ENCODE measurements around the gene TMEM176A.
A peak's percentile ranks its signal among the peaks of the same experiment; 100 is the strongest.
"Not testable (repeated sequence)": the region's sequence is repeated elsewhere in the genome, so short reads cannot be mapped to it uniquely, and the experiment has no call there.

Gene TMEM176A

GRCh38 chr7:150769768-150770167 is 30.8 kb upstream of the TMEM176A start (continued):
- TF ChIP-seq, protein P1, sequence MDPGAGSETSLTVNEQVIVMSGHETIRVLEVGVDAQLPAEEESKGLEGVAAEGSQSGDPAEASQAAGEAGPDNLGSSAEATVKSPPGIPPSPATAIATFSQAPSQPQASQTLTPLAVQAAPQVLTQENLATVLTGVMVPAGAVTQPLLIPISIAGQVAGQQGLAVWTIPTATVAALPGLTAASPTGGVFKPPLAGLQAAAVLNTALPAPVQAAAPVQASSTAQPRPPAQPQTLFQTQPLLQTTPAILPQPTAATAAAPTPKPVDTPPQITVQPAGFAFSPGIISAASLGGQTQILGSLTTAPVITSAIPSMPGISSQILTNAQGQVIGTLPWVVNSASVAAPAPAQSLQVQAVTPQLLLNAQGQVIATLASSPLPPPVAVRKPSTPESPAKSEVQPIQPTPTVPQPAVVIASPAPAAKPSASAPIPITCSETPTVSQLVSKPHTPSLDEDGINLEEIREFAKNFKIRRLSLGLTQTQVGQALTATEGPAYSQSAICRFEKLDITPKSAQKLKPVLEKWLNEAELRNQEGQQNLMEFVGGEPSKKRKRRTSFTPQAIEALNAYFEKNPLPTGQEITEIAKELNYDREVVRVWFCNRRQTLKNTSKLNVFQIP (CRISPR knock-in tag; IDR thresholded peaks at IDR 0.05; ENCODE audit: borderline replicate concordance, low read depth), result no peak
- TF ChIP-seq TOX (CRISPR knock-in tag; IDR thresholded peaks at IDR 0.05; ENCODE audit: borderline replicate concordance), result no peak
- TF ChIP-seq GLIS3 (CRISPR knock-in tag; IDR thresholded peaks at IDR 0.05), result no peak
- TF ChIP-seq, protein P2, sequence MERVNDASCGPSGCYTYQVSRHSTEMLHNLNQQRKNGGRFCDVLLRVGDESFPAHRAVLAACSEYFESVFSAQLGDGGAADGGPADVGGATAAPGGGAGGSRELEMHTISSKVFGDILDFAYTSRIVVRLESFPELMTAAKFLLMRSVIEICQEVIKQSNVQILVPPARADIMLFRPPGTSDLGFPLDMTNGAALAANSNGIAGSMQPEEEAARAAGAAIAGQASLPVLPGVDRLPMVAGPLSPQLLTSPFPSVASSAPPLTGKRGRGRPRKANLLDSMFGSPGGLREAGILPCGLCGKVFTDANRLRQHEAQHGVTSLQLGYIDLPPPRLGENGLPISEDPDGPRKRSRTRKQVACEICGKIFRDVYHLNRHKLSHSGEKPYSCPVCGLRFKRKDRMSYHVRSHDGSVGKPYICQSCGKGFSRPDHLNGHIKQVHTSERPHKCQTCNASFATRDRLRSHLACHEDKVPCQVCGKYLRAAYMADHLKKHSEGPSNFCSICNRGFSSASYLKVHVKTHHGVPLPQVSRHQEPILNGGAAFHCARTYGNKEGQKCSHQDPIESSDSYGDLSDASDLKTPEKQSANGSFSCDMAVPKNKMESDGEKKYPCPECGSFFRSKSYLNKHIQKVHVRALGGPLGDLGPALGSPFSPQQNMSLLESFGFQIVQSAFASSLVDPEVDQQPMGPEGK (CRISPR knock-in tag; IDR thresholded peaks at IDR 0.05; ENCODE audit: borderline replicate concordance), result no peak
- no peak for TF ChIP-seq TCF4 (CRISPR knock-in tag; IDR thresholded peaks at IDR 0.05; ENCODE audit: borderline replicate concordance)

- ATAC-seq, result not testable (repeated sequence)
Measured at GRCh38 chr7:150774131-150774530, 26.4 kb upstream of the TMEM176A start.

- TF ChIP-seq CSDC2 (CRISPR knock-in tag; IDR thresholded peaks at IDR 0.05), result no peak
- no peak for TF ChIP-seq ISL1 (CRISPR knock-in tag; IDR thresholded peaks at IDR 0.05)
- no peak for TF ChIP-seq SNAI2 (CRISPR knock-in tag; IDR thresholded peaks at IDR 0.05)
- no peak for TF ChIP-seq TCF4 (CRISPR knock-in tag; IDR thresholded peaks at IDR 0.05; ENCODE audit: borderline replicate concordance)
- TF ChIP-seq GLIS3 (CRISPR knock-in tag; IDR thresholded peaks at IDR 0.05), result no peak
- TF ChIP-seq, protein P1 (CRISPR knock-in tag; IDR thresholded peaks at IDR 0.05; ENCODE audit: borderline replicate concordance, low read depth), result no peak
- ATAC-seq, result peak; percentile 19
Measured at GRCh38 chr7:150778014-150778737, 22.4 kb upstream of the TMEM176A start.

GRCh38 chr7:150778738-150779301 is 21.7 kb upstream of the TMEM176A start:
- TF ChIP-seq ESRRG (CRISPR knock-in tag; IDR thresholded peaks at IDR 0.05) (no peak), TCF4 (CRISPR knock-in tag; IDR thresholded peaks at IDR 0.05; ENCODE audit: borderline replicate concordance) (no peak), TOX (CRISPR knock-in tag; IDR thresholded peaks at IDR 0.05; ENCODE audit: borderline replicate concordance) (no peak), CSRNP3 (CRISPR knock-in tag; IDR thresholded peaks at IDR 0.05) (no peak), ISL1 (CRISPR knock-in tag; IDR thresholded peaks at IDR 0.05) (no peak), RARB (CRISPR knock-in tag; IDR thresholded peaks at IDR 0.05) (no peak), ZNF70 (CRISPR knock-in tag; IDR thresholded peaks at IDR 0.05) (no peak), SNAI2 (CRISPR knock-in tag; IDR thresholded peaks at IDR 0.05) (no peak), OSR1 (CRISPR knock-in tag; IDR thresholded peaks at IDR 0.05) (no peak)
- TF ChIP-seq, protein P2 (CRISPR knock-in tag; IDR thresholded peaks at IDR 0.05; ENCODE audit: borderline replicate concordance), result no peak
- ATAC-seq, result peak; percentile 100

DNA sequence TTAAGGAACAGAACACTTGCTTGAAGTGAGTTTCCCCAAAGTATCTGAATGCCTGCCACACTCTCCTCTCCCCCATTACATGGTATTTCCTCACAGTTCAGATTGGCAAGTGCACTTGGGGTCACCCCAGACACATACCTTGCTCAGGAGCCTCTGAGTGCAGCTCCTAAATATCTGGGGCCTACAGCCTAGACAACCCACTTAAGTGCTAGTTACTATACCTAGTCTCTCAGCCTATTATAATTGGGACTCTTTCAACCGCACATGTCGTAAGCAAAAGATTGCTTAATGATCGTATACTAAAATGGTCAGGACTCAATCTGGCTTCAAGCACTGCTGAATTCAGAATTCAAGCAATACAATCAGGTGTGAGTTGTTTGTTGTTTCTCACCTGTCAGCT is 20.3 kb upstream of the TMEM176A start:
- TF ChIP-seq TOX (CRISPR knock-in tag; IDR thresholded peaks at IDR 0.05; ENCODE audit: borderline replicate concordance) (no peak), GLIS3 (CRISPR knock-in tag; IDR thresholded peaks at IDR 0.05) (no peak), CREB5 (CRISPR knock-in tag; IDR thresholded peaks at IDR 0.05; ENCODE audit: low read depth) (no peak), ZC3H10 (CRISPR knock-in tag; IDR thresholded peaks at IDR 0.05) (no peak), ARNTL (CRISPR knock-in tag; IDR thresholded peaks at IDR 0.05; ENCODE audit: borderline replicate concordance, low read depth) (no peak), ZFP30 (CRISPR knock-in tag; IDR thresholded peaks at IDR 0.05) (no peak), ESRRG (CRISPR knock-in tag; IDR thresholded peaks at IDR 0.05) (no peak), BACH2 (CRISPR knock-in tag; IDR thresholded peaks at IDR 0.05; ENCODE audit: borderline replicate concordance) (no peak), CSRNP3 (CRISPR knock-in tag; IDR thresholded peaks at IDR 0.05) (no peak), ZNF565 (CRISPR knock-in tag; conservative IDR thresholded peaks at IDR 0.05; ENCODE audit: low read depth) (no peak)
- no peak for ATAC-seq

All from SK-N-SH treated with all-trans-retinoic acid at 6 μM for 48 hours (cell line).